Peyer's patch (tissue), 4 donors: ENCODE measurements around the gene RBPJ. TPM values are rescaled to one million over a fixed set of nuclear protein-coding genes. Genes with fewer than 3 reads are reported as not detected.

Experiments
- DNase-seq, 3 donors: peaks; one replicate each; pipeline ENCODE4 v3.0.0-alpha.2; 2017 to 2019
- H3K27ac ChIP-seq, 4 donors: fragments of 200-600 bp; sonication (generic); one replicate each; pipeline ENCODE4 v1.5.1; 2016 to 2019
- H3K27me3 ChIP-seq, 2 donors: fragments of 200-600 bp; sonication (generic); one replicate each; pipeline ENCODE4 v1.5.1; 2019
- H3K36me3 ChIP-seq, 3 donors: fragments of 200-600 bp; sonication (generic); one replicate each; pipeline ENCODE4 v1.5.1; 2016 to 2019
- H3K4me1 ChIP-seq, 4 donors: fragments of 200-600 bp; sonication (generic); one replicate each; pipeline ENCODE4 v1.5.1; 2016 to 2019
- H3K4me3 ChIP-seq, 4 donors: fragments of 200-600 bp; sonication (generic); 1 replicate in 3 of 4; 2 replicates in 1 of 4; pipeline ENCODE4 v1.5.1; 2016 to 2019; ENCODE audit warnings: mild to moderate bottlenecking in 1 of 4
- H3K9me3 ChIP-seq, 4 donors: fragments of 200-600 bp; sonication (generic); one replicate each; pipeline ENCODE4 v1.5.1; 2016 to 2019; ENCODE audit warnings: mild to moderate bottlenecking in 1 of 4
- CTCF ChIP-seq, 6 experiments: fragments of 450-650 bp in 4 of 6; fragments of 200-600 bp in 2 of 6; sonication (generic) in 1 of 6; IDR thresholded peaks; one replicate each; pipeline ENCODE4 v1.5.1; 2017 to 2019; ENCODE audit warnings: antibody characterized with exemption in 6 of 6, mild to moderate bottlenecking in 3 of 6, moderate library complexity in 1 of 6
- POLR2A ChIP-seq, 2 donors: fragments of 450-650 bp; IDR thresholded peaks; one replicate each; pipeline ENCODE4 v1.5.1; 2017; ENCODE audit warnings: antibody characterized with exemption in 2 of 2, mild to moderate bottlenecking in 2 of 2, moderate library complexity in 2 of 2
- total RNA-seq, 4 donors: library from RNA; depleted of rRNA; stranded (reverse); fragments of >200 nt; gene quantifications; one replicate each; pipeline ENCODE4 v1.1.0, GENCODE V29; 2016

Gene RBPJ
- total RNA-seq, 4 donors from 2014 or later: 27.6 to 105 (median 42.8) TPM

- Histone ChIP-seq H3K4me1 (peaks cover 0 to 12% (median 4%) of the 10 kb centered on the region in 4 donors), H3K27me3 (no peaks in the 10 kb centered on the region), H3K9me3 (no peaks in the 10 kb centered on the region), H3K27ac (no peak overlapping the region), H3K4me3 (no peak overlapping the region), H3K36me3 (no peaks in the 10 kb centered on the region)
- TF ChIP-seq POLR2A (IDR thresholded peaks at IDR 0.05) (no peak), CTCF (IDR thresholded peaks at IDR 0.05) (no peak)
- no peak for DNase-seq
Observed at GRCh38 chr4:26369581-26369980, 48.8 kb downstream of the RBPJ start.

GRCh38 chr4:26372076-26372475, 51.3 kb downstream of the RBPJ start:
- H3K4me1 ChIP-seq: peaks cover 0 to 12% (median 4%) of the 10 kb centered on the region in 4 donors
- no peaks in the 10 kb centered on the region for H3K27me3 ChIP-seq
- TF ChIP-seq POLR2A (IDR thresholded peaks at IDR 0.05) (no peak), CTCF (IDR thresholded peaks at IDR 0.05) (no peak)
- H3K36me3 ChIP-seq: no peaks in the 10 kb centered on the region
- DNase-seq: no peak
- no peak overlapping the region for H3K27ac ChIP-seq
- no peak overlapping the region for H3K4me3 ChIP-seq
- H3K9me3 ChIP-seq: no peaks in the 10 kb centered on the region

- peak in 1 of 3 donors; percentile 55 for DNase-seq
- H3K27ac ChIP-seq: no peak overlapping the region
- H3K9me3 ChIP-seq: no peaks in the 10 kb centered on the region
- TF ChIP-seq CTCF (IDR thresholded peaks at IDR 0.05): no peak
- no peak for TF ChIP-seq POLR2A (IDR thresholded peaks at IDR 0.05)
- no peaks in the 10 kb centered on the region for H3K27me3 ChIP-seq
- peaks cover 0 to 12% (median 5%) of the 10 kb centered on the region in 4 donors for H3K4me1 ChIP-seq
- no peak overlapping the region for H3K4me3 ChIP-seq
- H3K36me3 ChIP-seq: no peaks in the 10 kb centered on the region
Observed at GRCh38 chr4:26372525-26373172, 51.8 kb downstream of the RBPJ start.

- no peaks in the 10 kb centered on the region for H3K27me3 ChIP-seq
- H3K4me1 ChIP-seq: peaks cover 0 to 20% (median 6%) of the 10 kb centered on the region in 4 donors
- no peak for DNase-seq
- H3K9me3 ChIP-seq: no peaks in the 10 kb centered on the region
- H3K36me3 ChIP-seq: peaks cover 0 to 4% (median 0%) of the 10 kb centered on the region in 3 donors
- H3K27ac ChIP-seq: no peak overlapping the region
- no peak for TF ChIP-seq CTCF (IDR thresholded peaks at IDR 0.05)
- no peak for TF ChIP-seq POLR2A (IDR thresholded peaks at IDR 0.05)
- no peak overlapping the region for H3K4me3 ChIP-seq
Observed at GRCh38 chr4:26375551-26375950, 54.7 kb downstream of the RBPJ start.

GRCh38 chr4:26377328-26378311, 56.8 kb downstream of the RBPJ start:
- Histone ChIP-seq H3K4me3 (no peak overlapping the region), H3K27ac (no peak overlapping the region), H3K27me3 (no peaks in the 10 kb centered on the region), H3K4me1 (peaks cover 0 to 15% (median 5%) of the 10 kb centered on the region in 4 donors), H3K36me3 (peaks cover 0 to 4% (median 0%) of the 10 kb centered on the region in 3 donors), H3K9me3 (no peaks in the 10 kb centered on the region)
- DNase-seq: no peak
- TF ChIP-seq POLR2A (IDR thresholded peaks at IDR 0.05): no peak
- TF ChIP-seq CTCF (IDR thresholded peaks at IDR 0.05): no peak
